22Rv1 (cell line): ENCODE data around the gene TRIM17.

Experiments used
- CTCF ChIP-seq: fragments of 450-650 bp; IDR thresholded peaks from 2 replicates; pipeline ENCODE4 v1.5.1; 2017; ENCODE audit warnings: mild to moderate bottlenecking
- ZFX ChIP-seq: fragments of 450-650 bp; IDR thresholded peaks from 2 replicates; pipeline ENCODE4 v1.6.1; 2017; ENCODE audit warnings: antibody characterized with exemption, borderline replicate concordance

GRCh38 chr1:228367798-228368791 is 48.6 kb downstream of the TRIM17 start:
- TF ChIP-seq CTCF (no peak), ZFX (no peak)
